ENCODE measurements around the gene NELFA. TPM values are rescaled to one million over a fixed set of nuclear protein-coding genes. Genes with fewer than 3 reads are reported as not detected.
A peak's percentile ranks its signal among the peaks of the same experiment; 100 is the strongest.

NELFA gene
- total and polyA plus RNA-seq, 5 donors from 2014 or later = 20.2 to 50.7 (median 28.0) TPM

GRCh38 chr4:1976416-1977352 is 32.1 kb downstream of the NELFA start:
- H3K27me3 ChIP-seq (ENCODE audit: control insufficient read depth, insufficient read depth, low read length) = no peaks in the 10 kb centered on the region
- DNase-seq = no peak
- H3K9me3 Mint-ChIP-seq = no peaks in the 10 kb centered on the region
- H3K36me3 ChIP-seq (ENCODE audit: control insufficient read depth, insufficient read depth, low read length) = peaks cover 84% of the 10 kb centered on the region
- no peak overlapping the region for H3K4me3 ChIP-seq (ENCODE audit: low read depth, low read length)
- no peak for ATAC-seq (ENCODE audit: low read depth in 2 of 2)
- no peaks in the 10 kb centered on the region for H3K4me1 Mint-ChIP-seq
- no peak overlapping the region for H3K4me3 Mint-ChIP-seq
- H3K36me3 Mint-ChIP-seq = peaks cover 38% of the 10 kb centered on the region
- no peak overlapping the region for H3K27ac ChIP-seq (ENCODE audit: insufficient read depth, low read length, poor library complexity, severe bottlenecking)
- H3K4me1 ChIP-seq (ENCODE audit: control insufficient read depth, insufficient read depth, low read length, poor library complexity, severe bottlenecking) = no peaks in the 10 kb centered on the region
- H3K27ac Mint-ChIP-seq = no peak overlapping the region
- no peaks in the 10 kb centered on the region for H3K9me3 ChIP-seq (ENCODE audit: control insufficient read depth in 2 of 2, low read length in 2 of 2)
- no peaks in the 10 kb centered on the region for H3K27me3 Mint-ChIP-seq

DNA sequence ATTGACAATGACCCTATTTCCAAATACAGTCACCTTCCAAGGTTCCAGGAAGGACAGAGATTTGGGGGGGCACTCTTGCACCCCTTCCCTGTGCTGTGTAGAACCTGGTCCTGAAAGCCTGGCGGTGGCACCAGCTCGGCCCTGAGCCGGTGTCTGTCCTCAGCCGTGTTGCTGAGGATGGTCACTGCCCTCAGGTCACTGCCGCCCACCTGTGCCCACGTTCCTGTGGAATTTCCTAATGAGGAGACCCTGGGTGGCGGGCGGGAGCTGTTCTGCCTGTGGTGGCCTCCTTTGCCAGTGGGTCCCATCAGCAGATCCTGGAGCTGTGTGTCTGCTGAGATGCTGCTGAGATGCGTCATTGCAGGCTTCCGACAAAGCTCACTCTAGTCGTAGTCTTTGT is 32.9 kb downstream of the NELFA start:
- ATAC-seq (ENCODE audit: low read depth in 2 of 2) = no peak
- no peaks in the 10 kb centered on the region for H3K27me3 ChIP-seq (ENCODE audit: control insufficient read depth, insufficient read depth, low read length)
- Mint-ChIP-seq H3K4me3 (no peak overlapping the region), H3K27me3 (no peaks in the 10 kb centered on the region), H3K9me3 (no peaks in the 10 kb centered on the region), H3K36me3 (peaks cover 39% of the 10 kb centered on the region), H3K27ac (no peak overlapping the region), H3K4me1 (no peaks in the 10 kb centered on the region)
- H3K9me3 ChIP-seq (ENCODE audit: control insufficient read depth in 2 of 2, low read length in 2 of 2) = no peaks in the 10 kb centered on the region
- no peak overlapping the region for H3K27ac ChIP-seq (ENCODE audit: insufficient read depth, low read length, poor library complexity, severe bottlenecking)
- H3K36me3 ChIP-seq (ENCODE audit: control insufficient read depth, insufficient read depth, low read length) = peaks cover 79% of the 10 kb centered on the region
- H3K4me3 ChIP-seq (ENCODE audit: low read depth, low read length) = no peak overlapping the region
- H3K4me1 ChIP-seq (ENCODE audit: control insufficient read depth, insufficient read depth, low read length, poor library complexity, severe bottlenecking) = no peaks in the 10 kb centered on the region
- DNase-seq = no peak

DNA sequence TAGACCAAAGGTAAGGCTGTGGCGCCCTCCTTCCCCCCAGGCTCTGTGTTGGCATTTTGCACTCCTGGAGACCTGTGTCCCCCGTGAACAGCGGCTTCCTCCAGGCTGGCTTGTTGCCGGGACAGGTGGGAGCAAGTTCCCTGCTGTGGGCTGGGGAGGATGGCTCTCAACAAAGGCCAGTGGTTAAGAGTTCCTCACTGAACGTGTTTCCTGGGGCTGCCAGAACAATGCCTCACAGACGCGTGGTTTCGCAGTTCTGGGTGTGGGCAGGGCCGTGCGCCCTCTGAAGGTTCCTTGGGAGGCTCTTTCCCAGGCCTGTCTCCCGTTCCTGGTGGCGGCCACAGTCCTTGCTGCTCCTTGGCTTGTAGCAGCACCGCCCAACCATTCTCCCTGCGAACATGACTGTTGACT is 33.4 kb downstream of the NELFA start:
- no peak overlapping the region for H3K4me3 ChIP-seq (ENCODE audit: low read depth, low read length)
- no peaks in the 10 kb centered on the region for H3K4me1 ChIP-seq (ENCODE audit: control insufficient read depth, insufficient read depth, low read length, poor library complexity, severe bottlenecking)
- DNase-seq (no peak), ATAC-seq (ENCODE audit: low read depth in 2 of 2) (no peak)
- Mint-ChIP-seq H3K9me3 (no peaks in the 10 kb centered on the region), H3K36me3 (peaks cover 39% of the 10 kb centered on the region), H3K4me1 (no peaks in the 10 kb centered on the region), H3K27ac (no peak overlapping the region), H3K4me3 (no peak overlapping the region), H3K27me3 (no peaks in the 10 kb centered on the region)
- H3K9me3 ChIP-seq (ENCODE audit: control insufficient read depth in 2 of 2, low read length in 2 of 2) = no peaks in the 10 kb centered on the region
- no peak overlapping the region for H3K27ac ChIP-seq (ENCODE audit: insufficient read depth, low read length, poor library complexity, severe bottlenecking)
- peaks cover 78% of the 10 kb centered on the region for H3K36me3 ChIP-seq (ENCODE audit: control insufficient read depth, insufficient read depth, low read length)
- no peaks in the 10 kb centered on the region for H3K27me3 ChIP-seq (ENCODE audit: control insufficient read depth, insufficient read depth, low read length)

DNA sequence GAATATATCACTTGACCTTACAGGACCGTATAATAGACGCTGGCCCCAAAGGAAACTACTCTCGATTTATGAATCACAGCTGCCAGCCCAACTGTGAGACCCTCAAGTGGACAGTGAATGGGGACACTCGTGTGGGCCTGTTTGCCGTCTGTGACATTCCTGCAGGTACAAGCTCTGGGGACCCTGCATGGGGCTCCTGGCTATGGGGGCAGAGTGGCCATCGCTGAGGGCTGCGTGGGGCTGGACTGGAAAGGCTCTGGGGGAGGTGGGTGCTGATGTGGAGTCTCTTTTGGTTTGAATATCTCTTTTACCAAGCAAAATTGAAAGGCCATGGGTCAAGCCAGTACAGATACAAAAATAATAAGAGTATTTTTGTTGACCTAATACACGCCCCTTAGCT is 33.9 kb downstream of the NELFA start:
- DNase-seq = no peak
- Histone ChIP-seq H3K9me3 (ENCODE audit: control insufficient read depth in 2 of 2, low read length in 2 of 2) (no peaks in the 10 kb centered on the region), H3K27me3 (ENCODE audit: control insufficient read depth, insufficient read depth, low read length) (no peaks in the 10 kb centered on the region), H3K4me1 (ENCODE audit: control insufficient read depth, insufficient read depth, low read length, poor library complexity, severe bottlenecking) (no peaks in the 10 kb centered on the region), H3K27ac (ENCODE audit: insufficient read depth, low read length, poor library complexity, severe bottlenecking) (no peak overlapping the region), H3K36me3 (ENCODE audit: control insufficient read depth, insufficient read depth, low read length) (peaks cover 78% of the 10 kb centered on the region), H3K4me3 (ENCODE audit: low read depth, low read length) (no peak overlapping the region)
- no peaks in the 10 kb centered on the region for H3K4me1 Mint-ChIP-seq
- peaks cover 44% of the 10 kb centered on the region for H3K36me3 Mint-ChIP-seq
- no peak overlapping the region for H3K4me3 Mint-ChIP-seq
- no peaks in the 10 kb centered on the region for H3K27me3 Mint-ChIP-seq
- no peak for ATAC-seq (ENCODE audit: low read depth in 2 of 2)
- no peaks in the 10 kb centered on the region for H3K9me3 Mint-ChIP-seq
- no peak overlapping the region for H3K27ac Mint-ChIP-seq

DNA sequence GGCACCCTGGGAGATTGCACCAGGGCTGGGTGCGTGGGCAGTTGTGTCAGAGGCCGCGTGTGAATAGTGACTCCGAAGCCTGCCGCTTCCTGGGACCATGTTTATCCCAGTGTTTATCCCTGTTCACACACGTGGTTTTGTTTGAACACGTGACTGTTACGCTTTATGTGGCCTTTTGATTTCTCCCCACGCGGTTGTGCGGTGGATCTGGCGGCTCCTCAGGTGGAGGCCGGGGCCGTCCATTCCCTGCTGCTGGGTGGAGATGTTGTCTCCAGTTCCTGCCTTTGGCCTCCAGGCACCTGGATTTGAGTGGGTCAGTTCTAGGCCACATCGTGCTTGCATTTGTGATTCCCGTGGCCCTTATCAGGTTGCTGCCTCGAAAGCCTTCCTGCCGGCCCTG is 35.1 kb downstream of the NELFA start:
- no peaks in the 10 kb centered on the region for H3K27me3 Mint-ChIP-seq
- peaks cover 41% of the 10 kb centered on the region for H3K36me3 Mint-ChIP-seq
- peaks cover 76% of the 10 kb centered on the region for H3K36me3 ChIP-seq (ENCODE audit: control insufficient read depth, insufficient read depth, low read length)
- H3K4me3 Mint-ChIP-seq = no peak overlapping the region
- H3K4me1 Mint-ChIP-seq = no peaks in the 10 kb centered on the region
- no peaks in the 10 kb centered on the region for H3K9me3 ChIP-seq (ENCODE audit: control insufficient read depth in 2 of 2, low read length in 2 of 2)
- H3K9me3 Mint-ChIP-seq = no peaks in the 10 kb centered on the region
- no peak overlapping the region for H3K4me3 ChIP-seq (ENCODE audit: low read depth, low read length)
- DNase-seq = no peak
- H3K4me1 ChIP-seq (ENCODE audit: control insufficient read depth, insufficient read depth, low read length, poor library complexity, severe bottlenecking) = no peaks in the 10 kb centered on the region
- H3K27ac Mint-ChIP-seq = no peak overlapping the region
- no peak overlapping the region for H3K27ac ChIP-seq (ENCODE audit: insufficient read depth, low read length, poor library complexity, severe bottlenecking)
- no peak for ATAC-seq (ENCODE audit: low read depth in 2 of 2)
- H3K27me3 ChIP-seq (ENCODE audit: control insufficient read depth, insufficient read depth, low read length) = no peaks in the 10 kb centered on the region

GRCh38 chr4:1973218-1973617 is 35.6 kb downstream of the NELFA start:
- peaks cover 76% of the 10 kb centered on the region for H3K36me3 ChIP-seq (ENCODE audit: control insufficient read depth, insufficient read depth, low read length)
- Mint-ChIP-seq H3K36me3 (peaks cover 42% of the 10 kb centered on the region), H3K27ac (peak overlapping the region in 1 of 3 donors; percentile 70), H3K27me3 (no peaks in the 10 kb centered on the region), H3K9me3 (no peaks in the 10 kb centered on the region), H3K4me3 (no peak overlapping the region), H3K4me1 (peaks cover 0 to 2% (median 0%) of the 10 kb centered on the region in 4 donors)
- H3K27ac ChIP-seq (ENCODE audit: insufficient read depth, low read length, poor library complexity, severe bottlenecking) = no peak overlapping the region
- H3K4me1 ChIP-seq (ENCODE audit: control insufficient read depth, insufficient read depth, low read length, poor library complexity, severe bottlenecking) = no peaks in the 10 kb centered on the region
- H3K9me3 ChIP-seq (ENCODE audit: control insufficient read depth in 2 of 2, low read length in 2 of 2) = no peaks in the 10 kb centered on the region
- no peak overlapping the region for H3K4me3 ChIP-seq (ENCODE audit: low read depth, low read length)
- no peak for ATAC-seq (ENCODE audit: low read depth in 2 of 2)
- H3K27me3 ChIP-seq (ENCODE audit: control insufficient read depth, insufficient read depth, low read length) = no peaks in the 10 kb centered on the region
- no peak for DNase-seq

DNA sequence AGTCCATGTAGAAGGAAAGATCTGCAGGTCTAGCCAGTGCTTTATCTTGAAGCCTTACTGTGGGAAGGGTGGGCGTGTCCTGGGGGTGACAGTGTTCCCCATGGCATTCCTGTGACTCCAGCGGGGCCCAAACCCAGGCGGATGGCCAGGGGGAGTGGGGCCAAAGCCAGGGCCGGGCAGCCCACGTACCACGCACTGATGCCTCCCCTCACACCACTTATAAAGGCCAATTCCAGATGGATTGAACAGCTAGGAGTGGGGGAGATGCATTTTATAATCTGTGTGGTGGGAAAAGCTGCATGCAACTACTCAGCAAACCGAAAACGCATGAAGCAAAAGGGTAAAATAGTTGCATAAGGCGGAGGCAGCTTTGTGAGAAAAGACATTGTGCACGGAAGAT is 36.4 kb downstream of the NELFA start:
- H3K27ac Mint-ChIP-seq = no peak overlapping the region

More for the DNA sequence above, 36.4 kb downstream of the NELFA start:
- no peak overlapping the region for H3K27ac ChIP-seq (ENCODE audit: insufficient read depth, low read length, poor library complexity, severe bottlenecking)
- ATAC-seq (ENCODE audit: low read depth in 2 of 2) (no peak), DNase-seq (no peak)
- H3K4me3 Mint-ChIP-seq = no peak overlapping the region
- no peak overlapping the region for H3K4me3 ChIP-seq (ENCODE audit: low read depth, low read length)
- H3K9me3 Mint-ChIP-seq = no peaks in the 10 kb centered on the region
- peaks cover 40% of the 10 kb centered on the region for H3K36me3 Mint-ChIP-seq
- H3K9me3 ChIP-seq (ENCODE audit: control insufficient read depth in 2 of 2, low read length in 2 of 2) = no peaks in the 10 kb centered on the region
- no peaks in the 10 kb centered on the region for H3K4me1 ChIP-seq (ENCODE audit: control insufficient read depth, insufficient read depth, low read length, poor library complexity, severe bottlenecking)
- H3K4me1 Mint-ChIP-seq = peaks cover 0 to 2% (median 0%) of the 10 kb centered on the region in 4 donors
- no peaks in the 10 kb centered on the region for H3K27me3 ChIP-seq (ENCODE audit: control insufficient read depth, insufficient read depth, low read length)
- no peaks in the 10 kb centered on the region for H3K27me3 Mint-ChIP-seq
- H3K36me3 ChIP-seq (ENCODE audit: control insufficient read depth, insufficient read depth, low read length) = peaks cover 70% of the 10 kb centered on the region

All from CD4-positive, CD25-positive, alpha-beta regulatory T cell (primary cell).